Measurements from ENCODE around the gene HMOX1. TPM values are rescaled to one million over a fixed set of nuclear protein-coding genes. Genes with fewer than 3 reads are reported as not detected.

Gene HMOX1
- polyA plus RNA-seq, 1 donor from 2014 or later = not detected

DNA sequence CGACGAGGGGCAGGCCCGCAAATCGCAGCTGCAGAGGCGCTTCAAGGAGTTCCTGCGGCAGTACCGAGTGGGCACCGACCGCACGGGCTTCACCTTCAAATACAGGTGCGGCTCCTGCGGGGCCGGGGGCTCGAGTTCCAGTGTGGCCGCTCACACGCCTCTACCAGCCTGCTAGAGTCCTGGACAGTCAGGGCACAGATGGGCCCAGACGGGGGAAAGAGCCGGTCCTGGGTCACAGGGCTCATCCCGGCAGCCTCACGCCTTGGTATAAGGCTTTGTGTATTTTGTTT is 19.6 kb downstream of the HMOX1 start:
- TF ChIP-seq EP300 (conservative IDR thresholded peaks at IDR 0.05; ENCODE audit: poor library complexity, severe bottlenecking) = no peak
- TF ChIP-seq, protein P1, sequence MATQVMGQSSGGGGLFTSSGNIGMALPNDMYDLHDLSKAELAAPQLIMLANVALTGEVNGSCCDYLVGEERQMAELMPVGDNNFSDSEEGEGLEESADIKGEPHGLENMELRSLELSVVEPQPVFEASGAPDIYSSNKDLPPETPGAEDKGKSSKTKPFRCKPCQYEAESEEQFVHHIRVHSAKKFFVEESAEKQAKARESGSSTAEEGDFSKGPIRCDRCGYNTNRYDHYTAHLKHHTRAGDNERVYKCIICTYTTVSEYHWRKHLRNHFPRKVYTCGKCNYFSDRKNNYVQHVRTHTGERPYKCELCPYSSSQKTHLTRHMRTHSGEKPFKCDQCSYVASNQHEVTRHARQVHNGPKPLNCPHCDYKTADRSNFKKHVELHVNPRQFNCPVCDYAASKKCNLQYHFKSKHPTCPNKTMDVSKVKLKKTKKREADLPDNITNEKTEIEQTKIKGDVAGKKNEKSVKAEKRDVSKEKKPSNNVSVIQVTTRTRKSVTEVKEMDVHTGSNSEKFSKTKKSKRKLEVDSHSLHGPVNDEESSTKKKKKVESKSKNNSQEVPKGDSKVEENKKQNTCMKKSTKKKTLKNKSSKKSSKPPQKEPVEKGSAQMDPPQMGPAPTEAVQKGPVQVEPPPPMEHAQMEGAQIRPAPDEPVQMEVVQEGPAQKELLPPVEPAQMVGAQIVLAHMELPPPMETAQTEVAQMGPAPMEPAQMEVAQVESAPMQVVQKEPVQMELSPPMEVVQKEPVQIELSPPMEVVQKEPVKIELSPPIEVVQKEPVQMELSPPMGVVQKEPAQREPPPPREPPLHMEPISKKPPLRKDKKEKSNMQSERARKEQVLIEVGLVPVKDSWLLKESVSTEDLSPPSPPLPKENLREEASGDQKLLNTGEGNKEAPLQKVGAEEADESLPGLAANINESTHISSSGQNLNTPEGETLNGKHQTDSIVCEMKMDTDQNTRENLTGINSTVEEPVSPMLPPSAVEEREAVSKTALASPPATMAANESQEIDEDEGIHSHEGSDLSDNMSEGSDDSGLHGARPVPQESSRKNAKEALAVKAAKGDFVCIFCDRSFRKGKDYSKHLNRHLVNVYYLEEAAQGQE (IDR thresholded peaks at IDR 0.05; ENCODE audit: borderline replicate concordance) = no peak
- no peak for TF ChIP-seq EZH2 (IDR thresholded peaks at IDR 0.05; ENCODE audit: borderline replicate concordance, insufficient read depth, low read length, poor library complexity, severe bottlenecking)
- TF ChIP-seq, protein P2, sequence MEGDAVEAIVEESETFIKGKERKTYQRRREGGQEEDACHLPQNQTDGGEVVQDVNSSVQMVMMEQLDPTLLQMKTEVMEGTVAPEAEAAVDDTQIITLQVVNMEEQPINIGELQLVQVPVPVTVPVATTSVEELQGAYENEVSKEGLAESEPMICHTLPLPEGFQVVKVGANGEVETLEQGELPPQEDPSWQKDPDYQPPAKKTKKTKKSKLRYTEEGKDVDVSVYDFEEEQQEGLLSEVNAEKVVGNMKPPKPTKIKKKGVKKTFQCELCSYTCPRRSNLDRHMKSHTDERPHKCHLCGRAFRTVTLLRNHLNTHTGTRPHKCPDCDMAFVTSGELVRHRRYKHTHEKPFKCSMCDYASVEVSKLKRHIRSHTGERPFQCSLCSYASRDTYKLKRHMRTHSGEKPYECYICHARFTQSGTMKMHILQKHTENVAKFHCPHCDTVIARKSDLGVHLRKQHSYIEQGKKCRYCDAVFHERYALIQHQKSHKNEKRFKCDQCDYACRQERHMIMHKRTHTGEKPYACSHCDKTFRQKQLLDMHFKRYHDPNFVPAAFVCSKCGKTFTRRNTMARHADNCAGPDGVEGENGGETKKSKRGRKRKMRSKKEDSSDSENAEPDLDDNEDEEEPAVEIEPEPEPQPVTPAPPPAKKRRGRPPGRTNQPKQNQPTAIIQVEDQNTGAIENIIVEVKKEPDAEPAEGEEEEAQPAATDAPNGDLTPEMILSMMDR (IDR thresholded peaks at IDR 0.05; ENCODE audit: poor library complexity, severe bottlenecking) = no peak
- no peak for TF ChIP-seq MXI1 (conservative IDR thresholded peaks at IDR 0.05; ENCODE audit: poor library complexity, severe bottlenecking)
- no peak for TF ChIP-seq POLR2AphosphoS5 (IDR thresholded peaks at IDR 0.05)
- TF ChIP-seq SMC3 (conservative IDR thresholded peaks at IDR 0.05; ENCODE audit: poor library complexity) = no peak
- no peak for TF ChIP-seq TAF1 (IDR thresholded peaks at IDR 0.05; ENCODE audit: low read depth)
- no peak for TF ChIP-seq RAD21 (conservative IDR thresholded peaks at IDR 0.05)
- no peaks in the 10 kb centered on the region for H4K20me1 ChIP-seq (ENCODE audit: insufficient read depth)
- H3K4me2 ChIP-seq (ENCODE audit: low read length) = peak overlapping the region; percentile 44
- no peaks in the 10 kb centered on the region for H3K27me3 ChIP-seq (ENCODE audit: insufficient read depth, low read depth, low read length)
- no peak overlapping the region for H3K27ac ChIP-seq (ENCODE audit: low read length)
- no peaks in the 10 kb centered on the region for H3K36me3 ChIP-seq (ENCODE audit: insufficient read depth, low read length)
- peak overlapping the region; percentile 96 for H2AFZ ChIP-seq (ENCODE audit: low read depth, low read length)
- peak overlapping the region; percentile 93 for H3K4me3 ChIP-seq (ENCODE audit: low read length)
- peak overlapping the region; percentile 45 for H3K9ac ChIP-seq (ENCODE audit: low read length)
- no peaks in the 10 kb centered on the region for H3K9me2 ChIP-seq (ENCODE audit: insufficient read depth, low read length)
- no peaks in the 10 kb centered on the region for H3K79me2 ChIP-seq (replicated peaks; ENCODE audit: insufficient read depth, low read length)
- H3K9me3 ChIP-seq (ENCODE audit: low read length) = no peaks in the 10 kb centered on the region
- H3F3A ChIP-seq (ENCODE audit: insufficient read depth, low read length, poor library complexity, severe bottlenecking) = no peaks in the 10 kb centered on the region

DNA sequence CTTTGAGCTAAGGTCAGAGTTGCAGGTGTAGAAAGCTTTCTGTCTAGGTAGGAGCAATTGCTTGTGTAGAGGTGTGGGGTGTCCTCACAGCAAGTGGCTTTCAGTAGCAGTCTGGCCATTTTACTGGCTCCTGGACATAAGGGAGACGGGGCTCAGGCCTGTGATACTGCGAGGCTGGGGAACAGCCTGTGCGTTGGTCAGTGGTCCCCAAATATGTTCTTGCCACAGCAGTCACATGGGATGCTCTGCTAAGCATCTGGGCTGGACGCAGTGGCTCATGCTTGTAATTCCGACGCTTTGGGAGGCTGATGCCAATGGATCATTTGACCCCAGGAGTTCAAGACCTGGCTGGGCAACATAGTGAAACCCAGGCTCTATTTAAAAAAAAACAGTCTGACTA is 21.0 kb downstream of the HMOX1 start:
- H3K79me2 ChIP-seq (replicated peaks; ENCODE audit: insufficient read depth, low read length) = no peaks in the 10 kb centered on the region
- H3K9me3 ChIP-seq (ENCODE audit: low read length) = no peaks in the 10 kb centered on the region
- no peaks in the 10 kb centered on the region for H3K36me3 ChIP-seq (ENCODE audit: insufficient read depth, low read length)
- TF ChIP-seq EZH2 (IDR thresholded peaks at IDR 0.05; ENCODE audit: borderline replicate concordance, insufficient read depth, low read length, poor library complexity, severe bottlenecking) (no peak), EP300 (conservative IDR thresholded peaks at IDR 0.05; ENCODE audit: poor library complexity, severe bottlenecking) (no peak), POLR2AphosphoS5 (IDR thresholded peaks at IDR 0.05) (no peak), RAD21 (conservative IDR thresholded peaks at IDR 0.05) (no peak), MXI1 (conservative IDR thresholded peaks at IDR 0.05; ENCODE audit: poor library complexity, severe bottlenecking) (no peak), SMC3 (conservative IDR thresholded peaks at IDR 0.05; ENCODE audit: poor library complexity) (no peak), TAF1 (IDR thresholded peaks at IDR 0.05; ENCODE audit: low read depth) (no peak)
- TF ChIP-seq, protein P1 (IDR thresholded peaks at IDR 0.05; ENCODE audit: borderline replicate concordance) = no peak
- TF ChIP-seq, protein P2 (IDR thresholded peaks at IDR 0.05; ENCODE audit: poor library complexity, severe bottlenecking) = no peak
- H3K9me2 ChIP-seq (ENCODE audit: insufficient read depth, low read length) = no peaks in the 10 kb centered on the region
- no peaks in the 10 kb centered on the region for H3F3A ChIP-seq (ENCODE audit: insufficient read depth, low read length, poor library complexity, severe bottlenecking)
- no peaks in the 10 kb centered on the region for H3K27me3 ChIP-seq (ENCODE audit: insufficient read depth, low read depth, low read length)
- no peaks in the 10 kb centered on the region for H4K20me1 ChIP-seq (ENCODE audit: insufficient read depth)
- H3K4me3 ChIP-seq (ENCODE audit: low read length) = no peak overlapping the region
- no peak overlapping the region for H3K9ac ChIP-seq (ENCODE audit: low read length)
- H3K27ac ChIP-seq (ENCODE audit: low read length) = no peak overlapping the region
- H3K4me2 ChIP-seq (ENCODE audit: low read length) = no peak overlapping the region
- H2AFZ ChIP-seq (ENCODE audit: low read depth, low read length) = no peak overlapping the region
